Endothelial cell of umbilical vein (primary cell): Measurements from ENCODE around the gene CARMIL1.

Experiments
- EZH2 ChIP-seq: IDR thresholded peaks from 2 replicates; pipeline ENCODE4 v1.6.1; 2012; ENCODE audit warnings: borderline replicate concordance, low read depth, mild to moderate bottlenecking, moderate library complexity, low read length, inconsistent platforms; ENCODE audit not compliant: severe bottlenecking
- FOS ChIP-seq: IDR thresholded peaks from 2 replicates; pipeline ENCODE4 v1.6.1; 2011; ENCODE audit warnings: mild to moderate bottlenecking, low read length, moderate library complexity, borderline replicate concordance; ENCODE audit not compliant: insufficient read depth
- JUN ChIP-seq: IDR thresholded peaks from 2 replicates; pipeline ENCODE4 v1.6.1; 2011; ENCODE audit warnings: borderline replicate concordance, low read depth; ENCODE audit not compliant: insufficient read length, insufficient read depth
- MYC ChIP-seq: IDR thresholded peaks from one replicate; pipeline ENCODE4 v1.6.1; 2011; ENCODE audit warnings: mild to moderate bottlenecking, low read depth, low read length
- POLR2A ChIP-seq: IDR thresholded peaks from 2 replicates; pipeline ENCODE4 v1.6.1; 2012; ENCODE audit warnings: low read depth, mild to moderate bottlenecking, control low read depth, low read length
- POLR2AphosphoS5 ChIP-seq: IDR thresholded peaks from 2 replicates; pipeline ENCODE4 v1.6.1; 2012; ENCODE audit warnings: low read depth, mild to moderate bottlenecking, control low read depth, low read length, moderate library complexity; ENCODE audit not compliant: insufficient read depth
- TF ChIP-seq, protein P1 (sequence below), 2 donors: IDR thresholded peaks; 1 replicate in 1 of 2; 2 replicates in 1 of 2; pipeline ENCODE4 v1.5.1; 2011; ENCODE audit warnings: low read length in 2 of 2, mild to moderate bottlenecking in 2 of 2, moderate library complexity in 2 of 2, control low read depth in 1 of 2, inconsistent platforms in 1 of 2, low read depth in 1 of 2; ENCODE audit not compliant: insufficient read depth in 1 of 2; ENCODE audit errors: extremely low read depth in 1 of 2
- TF ChIP-seq, protein P2 (sequence below): IDR thresholded peaks from 2 replicates; pipeline ENCODE4 v1.6.1; 2011; ENCODE audit not compliant: insufficient read depth, insufficient read length

DNA sequence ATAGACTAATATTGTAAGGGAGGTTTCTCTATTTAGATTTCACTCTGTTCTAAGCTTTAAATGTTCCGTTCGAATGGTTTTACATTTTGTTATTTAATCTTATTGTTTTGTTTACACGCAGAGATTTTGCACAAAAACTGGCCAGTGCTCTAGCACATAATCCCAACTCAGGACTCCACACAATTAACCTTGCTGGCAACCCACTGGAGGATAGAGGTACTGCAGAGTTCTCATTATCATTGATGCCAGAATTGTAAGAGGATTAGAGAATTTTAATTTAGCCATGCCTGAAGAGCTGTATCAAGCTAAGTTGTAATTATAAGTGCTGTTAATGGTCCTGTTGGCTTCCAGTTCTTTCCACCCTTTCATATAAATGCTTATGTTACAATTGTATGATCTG is 193.1 kb downstream of the CARMIL1 start:
- TF ChIP-seq POLR2A (no peak), JUN (no peak), MYC (no peak), POLR2AphosphoS5 (no peak), FOS (no peak), EZH2 (no peak)
- TF ChIP-seq, protein P1, sequence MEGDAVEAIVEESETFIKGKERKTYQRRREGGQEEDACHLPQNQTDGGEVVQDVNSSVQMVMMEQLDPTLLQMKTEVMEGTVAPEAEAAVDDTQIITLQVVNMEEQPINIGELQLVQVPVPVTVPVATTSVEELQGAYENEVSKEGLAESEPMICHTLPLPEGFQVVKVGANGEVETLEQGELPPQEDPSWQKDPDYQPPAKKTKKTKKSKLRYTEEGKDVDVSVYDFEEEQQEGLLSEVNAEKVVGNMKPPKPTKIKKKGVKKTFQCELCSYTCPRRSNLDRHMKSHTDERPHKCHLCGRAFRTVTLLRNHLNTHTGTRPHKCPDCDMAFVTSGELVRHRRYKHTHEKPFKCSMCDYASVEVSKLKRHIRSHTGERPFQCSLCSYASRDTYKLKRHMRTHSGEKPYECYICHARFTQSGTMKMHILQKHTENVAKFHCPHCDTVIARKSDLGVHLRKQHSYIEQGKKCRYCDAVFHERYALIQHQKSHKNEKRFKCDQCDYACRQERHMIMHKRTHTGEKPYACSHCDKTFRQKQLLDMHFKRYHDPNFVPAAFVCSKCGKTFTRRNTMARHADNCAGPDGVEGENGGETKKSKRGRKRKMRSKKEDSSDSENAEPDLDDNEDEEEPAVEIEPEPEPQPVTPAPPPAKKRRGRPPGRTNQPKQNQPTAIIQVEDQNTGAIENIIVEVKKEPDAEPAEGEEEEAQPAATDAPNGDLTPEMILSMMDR (IDR thresholded peaks at IDR 0.05; ENCODE audit: extremely low read depth in 1 of 2, insufficient read depth in 1 of 2, low read depth in 1 of 2, low read length in 2 of 2) = peak in 1 of 2 donors; percentile 5
- TF ChIP-seq, protein P2, sequence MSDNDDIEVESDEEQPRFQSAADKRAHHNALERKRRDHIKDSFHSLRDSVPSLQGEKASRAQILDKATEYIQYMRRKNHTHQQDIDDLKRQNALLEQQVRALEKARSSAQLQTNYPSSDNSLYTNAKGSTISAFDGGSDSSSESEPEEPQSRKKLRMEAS = no peak
